MM.1S (cell line): ENCODE results near the gene UNC5C.

ENCODE experiments used
- DNase-seq: peaks from one replicate; pipeline ENCODE4 v3.0.0-alpha.2; 2015
- H2AFZ ChIP-seq: fragments of 300-600 bp; sonication (generic); 2 replicates; pipeline ENCODE4 v1.6.0; 2016; ENCODE audit warnings: antibody characterized with exemption, low read length
- H3F3A ChIP-seq: fragments of 300-600 bp; sonication (generic); 2 replicates; pipeline ENCODE4 v1.6.1; 2016; ENCODE audit warnings: mild to moderate bottlenecking, antibody characterized with exemption, low read length, moderate library complexity, mixed read lengths; ENCODE audit not compliant: insufficient read depth
- H3K27ac ChIP-seq: fragments of 300-600 bp; sonication (generic); 2 replicates; pipeline ENCODE4 v1.5.1; 2016; ENCODE audit warnings: mild to moderate bottlenecking, low read length
- H3K27me3 ChIP-seq: fragments of 300-600 bp; sonication (generic); replicated peaks from 2 replicates; pipeline ENCODE4 v1.6.0; 2016; ENCODE audit warnings: low read length; ENCODE audit not compliant: insufficient read depth
- H3K36me3 ChIP-seq: fragments of 300-600 bp; sonication (generic); replicated peaks from 2 replicates; pipeline ENCODE4 v1.6.1; 2016; ENCODE audit warnings: mild to moderate bottlenecking, low read length, mixed read lengths; ENCODE audit not compliant: insufficient read depth
- H3K4me1 ChIP-seq: fragments of 300-600 bp; sonication (generic); 2 replicates; pipeline ENCODE4 v1.6.1; 2016; ENCODE audit warnings: low read length, mixed read lengths
- H3K4me2 ChIP-seq: fragments of 300-600 bp; sonication (generic); 2 replicates; pipeline ENCODE4 v1.6.0; 2016; ENCODE audit warnings: low read depth, low read length
- H3K4me3 ChIP-seq: fragments of 300-600 bp; sonication (generic); 2 replicates; pipeline ENCODE4 v1.5.1; 2016; ENCODE audit warnings: low read length, mixed read lengths
- H3K79me2 ChIP-seq: fragments of 300-600 bp; sonication (generic); 2 replicates; pipeline ENCODE4 v1.6.1; 2016; ENCODE audit warnings: mixed run types, low read length, mixed read lengths
- H3K9ac ChIP-seq: fragments of 300-600 bp; sonication (generic); 2 replicates; pipeline ENCODE4 v1.6.1; 2016; ENCODE audit warnings: low read length, mixed read lengths
- H3K9me2 ChIP-seq: fragments of 300-600 bp; sonication (generic); replicated peaks from 2 replicates; pipeline ENCODE4 v1.6.1; 2016; ENCODE audit warnings: mild to moderate bottlenecking, low read length, mixed read lengths; ENCODE audit not compliant: insufficient read depth
- H3K9me3 ChIP-seq: fragments of 300-600 bp; sonication (generic); replicated peaks from 2 replicates; pipeline ENCODE4 v1.6.1; 2016; ENCODE audit warnings: mild to moderate bottlenecking, low read length, mixed read lengths; ENCODE audit not compliant: insufficient read depth
- H4K20me1 ChIP-seq: fragments of 300-600 bp; sonication (generic); 2 replicates; pipeline ENCODE4 v1.6.1; 2016; ENCODE audit warnings: mild to moderate bottlenecking, low read length, moderate library complexity, mixed read lengths; ENCODE audit not compliant: insufficient read depth
- EZH2 ChIP-seq: fragments of 300-600 bp; sonication (generic); optimal IDR thresholded peaks from 2 replicates; pipeline ENCODE3; 2017; ENCODE audit warnings: low read depth, mild to moderate bottlenecking, antibody characterized with exemption, low read length, mixed read lengths
- EZH2phosphoT487 ChIP-seq: fragments of 300-600 bp; sonication (generic); IDR thresholded peaks from 2 replicates; pipeline ENCODE4 v1.6.1; 2018; ENCODE audit warnings: antibody characterized with exemption, low read length
- TF ChIP-seq, protein P1 (sequence below): fragments of 300-600 bp; sonication (generic); IDR thresholded peaks from 2 replicates; pipeline ENCODE4 v1.5.1; 2016; ENCODE audit warnings: antibody characterized with exemption, low read length, mixed read lengths

UNC5C gene

DNA sequence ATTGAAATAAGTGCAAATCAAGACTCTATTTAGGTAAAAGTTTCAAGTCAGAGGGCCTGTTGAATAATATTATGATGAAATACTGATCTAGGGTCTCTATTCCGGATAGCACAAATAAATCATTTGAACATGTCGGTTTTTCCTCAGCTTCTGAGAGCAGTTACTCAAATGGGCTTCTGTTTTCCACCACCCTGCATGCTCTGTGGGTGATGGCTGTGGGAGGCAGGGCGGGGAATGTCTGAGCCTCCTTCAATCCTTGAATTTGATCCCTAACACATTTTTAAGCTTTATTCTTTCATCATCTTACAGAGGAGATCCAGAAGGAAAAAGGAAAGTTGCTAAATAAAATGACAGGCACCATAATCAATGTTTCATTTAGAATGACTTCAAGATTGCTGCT lies 8.5 kb downstream of the UNC5C start:
- TF ChIP-seq EZH2phosphoT487, result no peak
- no peaks in the 10 kb centered on the region for H3K9me3 ChIP-seq
- H3K9me2 ChIP-seq, result no peaks in the 10 kb centered on the region
- no peak overlapping the region for H3K4me2 ChIP-seq
- no peaks in the 10 kb centered on the region for H3K79me2 ChIP-seq
- H3K9ac ChIP-seq, result no peak overlapping the region
- no peak for DNase-seq
- H4K20me1 ChIP-seq, result no peaks in the 10 kb centered on the region
- H3K4me3 ChIP-seq, result no peak overlapping the region
- H3K4me1 ChIP-seq, result no peaks in the 10 kb centered on the region
- H3F3A ChIP-seq, result no peaks in the 10 kb centered on the region
- H2AFZ ChIP-seq, result no peak overlapping the region
- no peaks in the 10 kb centered on the region for H3K27me3 ChIP-seq
- H3K36me3 ChIP-seq, result no peaks in the 10 kb centered on the region
- no peak overlapping the region for H3K27ac ChIP-seq

DNA sequence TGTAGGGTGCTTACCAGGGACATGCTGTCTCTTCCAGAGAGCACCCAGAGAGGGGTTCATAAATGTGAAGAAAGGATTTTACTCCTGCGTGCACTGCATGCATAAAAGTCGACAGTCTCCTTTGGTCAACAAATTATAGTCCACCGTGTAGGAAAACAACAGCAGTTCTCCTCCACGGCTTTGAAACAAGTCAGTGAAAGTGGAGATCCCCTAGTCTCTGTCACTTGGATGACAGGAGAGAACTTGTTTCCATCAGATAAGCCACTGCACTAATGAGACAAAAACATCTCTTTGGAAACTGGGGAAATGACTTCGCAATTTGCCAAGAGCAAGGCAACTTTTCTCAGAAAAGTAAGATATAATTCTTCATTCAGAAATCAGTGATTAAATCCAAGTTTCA lies 9.7 kb downstream of the UNC5C start:
- Histone ChIP-seq H3K79me2 (no peaks in the 10 kb centered on the region), H3K9ac (no peak overlapping the region), H3K36me3 (no peaks in the 10 kb centered on the region), H2AFZ (no peak overlapping the region), H3K4me3 (no peak overlapping the region), H3K9me2 (no peaks in the 10 kb centered on the region), H3K27me3 (no peaks in the 10 kb centered on the region), H3K4me1 (no peaks in the 10 kb centered on the region), H3K9me3 (no peaks in the 10 kb centered on the region), H4K20me1 (no peaks in the 10 kb centered on the region), H3K4me2 (no peak overlapping the region), H3F3A (no peaks in the 10 kb centered on the region), H3K27ac (no peak overlapping the region)
- no peak for DNase-seq
- TF ChIP-seq EZH2 (no peak), EZH2phosphoT487 (no peak)
- TF ChIP-seq, protein P1, sequence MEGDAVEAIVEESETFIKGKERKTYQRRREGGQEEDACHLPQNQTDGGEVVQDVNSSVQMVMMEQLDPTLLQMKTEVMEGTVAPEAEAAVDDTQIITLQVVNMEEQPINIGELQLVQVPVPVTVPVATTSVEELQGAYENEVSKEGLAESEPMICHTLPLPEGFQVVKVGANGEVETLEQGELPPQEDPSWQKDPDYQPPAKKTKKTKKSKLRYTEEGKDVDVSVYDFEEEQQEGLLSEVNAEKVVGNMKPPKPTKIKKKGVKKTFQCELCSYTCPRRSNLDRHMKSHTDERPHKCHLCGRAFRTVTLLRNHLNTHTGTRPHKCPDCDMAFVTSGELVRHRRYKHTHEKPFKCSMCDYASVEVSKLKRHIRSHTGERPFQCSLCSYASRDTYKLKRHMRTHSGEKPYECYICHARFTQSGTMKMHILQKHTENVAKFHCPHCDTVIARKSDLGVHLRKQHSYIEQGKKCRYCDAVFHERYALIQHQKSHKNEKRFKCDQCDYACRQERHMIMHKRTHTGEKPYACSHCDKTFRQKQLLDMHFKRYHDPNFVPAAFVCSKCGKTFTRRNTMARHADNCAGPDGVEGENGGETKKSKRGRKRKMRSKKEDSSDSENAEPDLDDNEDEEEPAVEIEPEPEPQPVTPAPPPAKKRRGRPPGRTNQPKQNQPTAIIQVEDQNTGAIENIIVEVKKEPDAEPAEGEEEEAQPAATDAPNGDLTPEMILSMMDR, result no peak

DNA sequence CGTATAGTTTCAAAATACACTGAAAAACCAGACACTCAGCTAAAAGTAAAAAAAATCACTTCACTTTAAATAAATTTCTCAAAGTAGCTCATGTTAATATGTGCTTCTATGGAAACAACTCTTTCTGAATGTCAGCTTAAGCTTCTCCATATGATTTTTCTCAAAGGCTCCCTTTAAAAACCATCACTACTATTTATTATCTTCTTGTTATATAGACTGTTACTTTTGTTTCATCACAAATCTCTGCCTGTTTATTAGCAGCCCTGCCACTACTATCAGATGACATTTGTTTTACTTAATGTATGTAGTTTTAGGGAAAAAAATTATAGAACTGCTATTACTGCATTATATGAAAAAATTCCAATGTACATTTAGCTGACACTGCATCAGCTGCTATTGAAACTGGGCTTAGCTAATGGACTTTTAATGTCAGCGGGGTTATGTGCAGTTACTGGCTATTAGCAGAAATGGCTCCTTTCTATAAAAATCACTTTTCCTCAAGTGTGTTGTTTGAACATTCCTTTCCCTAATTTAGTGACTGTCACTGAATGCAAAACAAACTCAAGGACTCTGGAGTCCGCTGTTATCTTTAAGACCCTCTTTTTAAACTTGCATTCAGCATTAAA lies 10.8 kb downstream of the UNC5C start:
- no peaks in the 10 kb centered on the region for H3K4me1 ChIP-seq
- no peak overlapping the region for H3K27ac ChIP-seq
- no peak overlapping the region for H3K9ac ChIP-seq
- TF ChIP-seq EZH2 (no peak), EZH2phosphoT487 (no peak)
- TF ChIP-seq, protein P1, result no peak
- H3K9me3 ChIP-seq, result no peaks in the 10 kb centered on the region
- no peaks in the 10 kb centered on the region for H3K9me2 ChIP-seq
- no peak overlapping the region for H2AFZ ChIP-seq
- no peak overlapping the region for H3K4me2 ChIP-seq
- no peak overlapping the region for H3K4me3 ChIP-seq
- H3K36me3 ChIP-seq, result no peaks in the 10 kb centered on the region
- no peaks in the 10 kb centered on the region for H3K79me2 ChIP-seq
- H3K27me3 ChIP-seq, result no peaks in the 10 kb centered on the region
- H4K20me1 ChIP-seq, result no peaks in the 10 kb centered on the region
- H3F3A ChIP-seq, result no peaks in the 10 kb centered on the region
- no peak for DNase-seq

DNA sequence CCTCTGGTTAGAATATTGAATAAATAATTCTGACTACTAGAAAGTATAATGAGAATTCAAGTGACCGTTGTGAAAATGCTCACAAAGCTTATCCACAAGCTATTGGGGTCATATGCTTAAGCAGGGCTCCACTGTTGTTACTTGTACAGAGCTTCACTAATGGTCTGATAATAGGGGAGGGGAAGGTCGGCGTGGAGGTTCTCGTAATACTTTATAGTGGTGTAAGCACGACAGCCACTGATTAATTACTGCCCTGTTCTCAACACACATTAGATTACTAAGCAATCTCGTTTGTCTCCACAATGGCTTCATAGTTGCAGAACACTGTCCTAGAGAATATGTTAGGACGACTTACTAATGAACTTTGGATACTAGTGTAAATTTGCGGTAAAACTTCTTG lies 11.6 kb downstream of the UNC5C start:
- H3K4me2 ChIP-seq, result no peak overlapping the region
- no peaks in the 10 kb centered on the region for H4K20me1 ChIP-seq
- H3K4me3 ChIP-seq, result no peak overlapping the region
- H3K36me3 ChIP-seq, result no peaks in the 10 kb centered on the region
- H3K4me1 ChIP-seq, result no peaks in the 10 kb centered on the region
- H3K27ac ChIP-seq, result no peak overlapping the region
- H3K9ac ChIP-seq, result no peak overlapping the region
- no peak overlapping the region for H2AFZ ChIP-seq
- no peaks in the 10 kb centered on the region for H3F3A ChIP-seq
- no peaks in the 10 kb centered on the region for H3K9me2 ChIP-seq
- H3K27me3 ChIP-seq, result no peaks in the 10 kb centered on the region
- no peaks in the 10 kb centered on the region for H3K9me3 ChIP-seq
- H3K79me2 ChIP-seq, result no peaks in the 10 kb centered on the region
- DNase-seq, result no peak
- TF ChIP-seq, protein P1, result no peak
- no peak for TF ChIP-seq EZH2
- no peak for TF ChIP-seq EZH2phosphoT487
